PC-9 (cell line): ENCODE data around the gene COX8A. TPM values are rescaled to one million over a fixed set of nuclear protein-coding genes. Genes with fewer than 3 reads are reported as not detected.
A peak's percentile ranks its signal among the peaks of the same experiment; 100 is the strongest.

Experiments used
- BruUV-seq: library from RNA; stranded (reverse); fragments of 400-500 nt; replicated peaks from 2 replicates; lab custom pipeline; 2021; lab: Mats Ljungman, UMichigan
- CTCF ChIA-PET: fragments of 300-600 bp; sonication (Branson Sonifier 250); formaldehyde crosslinking; loops from one replicate; lab custom pipeline; 2022; ENCODE audit warnings: antibody characterized with exemption; lab: Charles Lee
- POLR2A ChIA-PET: fragments of 300-600 bp; sonication (Branson Sonifier 250); formaldehyde crosslinking; loops from one replicate; lab custom pipeline; 2022; ENCODE audit warnings: antibody characterized with exemption; ENCODE audit not compliant: unreplicated experiment; lab: Charles Lee
- DNase-seq, 2 experiments: peaks; one replicate each; pipeline versions ENCODE4 v3.0.0 to v3.0.0-alpha.2; 2015 to 2022; ENCODE audit warnings: mixed read lengths in 1 of 2
- H2AFZ ChIP-seq: fragments of 200-600 bp; sonication (generic); 2 replicates; pipeline ENCODE4 v1.8.1; 2017; ENCODE audit warnings: antibody characterized with exemption
- H3F3A ChIP-seq: fragments of 200-600 bp; sonication (generic); 2 replicates; pipeline ENCODE4 v1.8.1; 2017; ENCODE audit warnings: antibody characterized with exemption, mild to moderate bottlenecking, low read depth; ENCODE audit not compliant: insufficient read depth
- H3K27ac ChIP-seq: fragments of 200-600 bp; sonication (generic); 2 replicates; pipeline ENCODE4 v1.6.1; 2016; ENCODE audit warnings: mixed run types
- H3K27me3 ChIP-seq: fragments of 200-600 bp; sonication (generic); 2 replicates; pipeline ENCODE4 v1.6.1; 2016; ENCODE audit warnings: low read depth, mixed run types; ENCODE audit not compliant: insufficient read depth
- H3K36me3 ChIP-seq: fragments of 200-600 bp; sonication (generic); 2 replicates; pipeline ENCODE4 v1.6.1; 2016; ENCODE audit warnings: low read depth, mixed run types
- H3K4me1 ChIP-seq: fragments of 200-600 bp; sonication (generic); replicated peaks from 2 replicates; pipeline ENCODE4 v1.6.1; 2016; ENCODE audit warnings: mixed run types; ENCODE audit not compliant: insufficient read depth
- H3K4me2 ChIP-seq: fragments of 200-600 bp; sonication (generic); 2 replicates; pipeline ENCODE4 v1.6.1; 2017; ENCODE audit warnings: mixed run types
- H3K4me3 ChIP-seq: fragments of 200-600 bp; sonication (generic); 2 replicates; pipeline ENCODE4 v1.6.1; 2016; ENCODE audit warnings: mixed run types
- H3K79me2 ChIP-seq: fragments of 200-600 bp; sonication (generic); 2 replicates; pipeline ENCODE4 v1.6.1; 2017; ENCODE audit warnings: low read depth, mixed run types
- H3K9me2 ChIP-seq: fragments of 200-600 bp; sonication (generic); 2 replicates; pipeline ENCODE4 v1.8.1; 2017; ENCODE audit warnings: mild to moderate bottlenecking; ENCODE audit not compliant: insufficient read depth
- H3K9me3 ChIP-seq: fragments of 200-600 bp; sonication (generic); 2 replicates; pipeline ENCODE4 v1.8.1; 2016; ENCODE audit warnings: low read depth; ENCODE audit not compliant: insufficient read depth
- H4K20me1 ChIP-seq: fragments of 200-600 bp; sonication (generic); 2 replicates; pipeline ENCODE4 v1.8.1; 2017; ENCODE audit not compliant: insufficient read depth
- EZH2 ChIP-seq: fragments of 200-600 bp; sonication (generic); IDR thresholded peaks from 2 replicates; pipeline ENCODE4 v1.8.0; 2017; ENCODE audit warnings: antibody characterized with exemption, low read depth
- intact Hi-C: fragments of 100-400 bp; cut with micrococcal nuclease; formaldehyde crosslinking; loops from one replicate; pipeline ENCODE4 v1.10.0; 2022; ENCODE audit not compliant: unreplicated experiment
- total RNA-seq: library from RNA; stranded (reverse); gene quantifications from 2 replicates; pipeline ENCODE4 v1.2.3, GENCODE V29; 2021
- TF ChIP-seq, protein P1 (sequence below): fragments of 200-600 bp; sonication (generic); conservative IDR thresholded peaks from 2 replicates; pipeline ENCODE4 v1.6.1; 2017; ENCODE audit warnings: mixed run types, antibody characterized with exemption, mild to moderate bottlenecking, moderate library complexity

COX8A gene
- total RNA-seq, 1 experiment from 2014 or later: 547 TPM

DNA sequence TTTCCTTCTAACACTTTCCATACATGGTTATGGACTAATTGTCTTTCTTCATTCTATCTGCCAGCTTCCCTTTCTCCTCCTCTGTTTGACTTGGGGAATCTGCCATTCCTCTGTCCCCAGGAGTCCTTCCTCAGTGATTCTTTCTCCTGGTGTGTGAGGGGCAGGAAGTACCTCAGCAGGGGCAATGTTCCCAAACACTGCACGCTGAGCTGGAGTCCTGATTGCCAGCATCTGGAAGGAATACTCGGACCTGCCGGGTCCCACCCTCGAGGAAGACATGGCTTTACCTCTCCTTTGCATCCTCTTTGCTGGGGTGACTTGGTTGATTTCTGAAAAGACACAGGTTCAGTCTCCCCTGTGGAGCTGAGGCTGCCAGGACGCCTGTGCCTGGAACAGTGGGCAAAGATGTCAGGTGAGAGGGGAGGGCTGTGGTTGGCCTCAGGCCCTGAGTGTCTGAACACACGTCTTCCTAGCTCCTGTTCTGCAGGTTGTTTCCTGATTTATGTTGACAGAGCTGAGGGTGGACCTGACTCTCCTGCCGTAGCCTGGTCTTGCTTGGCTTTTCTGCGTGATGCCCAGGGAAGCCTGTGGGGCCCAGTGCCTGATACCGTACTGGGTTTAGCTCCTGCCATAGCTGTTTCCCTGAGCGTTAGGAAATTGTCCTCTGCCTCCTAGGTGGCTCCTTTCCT lies 4.3 kb downstream of the COX8A start:
- intact Hi-C loops: loop anchor here (10.0 kb wide), 1 partner anchor 326 kb away; the partner anchor contains the start of genes CATSPERZ and ESRRA
- Histone ChIP-seq H3K36me3 (peaks cover 4% of the 10 kb centered on the region; the same call in 1 of the 2 replicates), H3F3A (peaks cover 9% of the 10 kb centered on the region), H3K4me2 (no peak overlapping the region), H3K27ac (no peak overlapping the region), H3K9me3 (no peaks in the 10 kb centered on the region), H3K27me3 (no peaks in the 10 kb centered on the region), H3K79me2 (peaks cover 44% of the 10 kb centered on the region), H4K20me1 (peaks cover 11% of the 10 kb centered on the region), H3K9me2 (no peaks in the 10 kb centered on the region), H2AFZ (no peak overlapping the region), H3K4me3 (no peak overlapping the region), H3K4me1 (peaks cover 13% of the 10 kb centered on the region)
- POLR2A ChIA-PET: interaction anchor here (0.7 kb wide), 1 partner anchor 106 kb away, joined by 3 read pairs; no protein-coding TSS in a partner anchor
- DNase-seq: no peak
- TF ChIP-seq, protein P1, sequence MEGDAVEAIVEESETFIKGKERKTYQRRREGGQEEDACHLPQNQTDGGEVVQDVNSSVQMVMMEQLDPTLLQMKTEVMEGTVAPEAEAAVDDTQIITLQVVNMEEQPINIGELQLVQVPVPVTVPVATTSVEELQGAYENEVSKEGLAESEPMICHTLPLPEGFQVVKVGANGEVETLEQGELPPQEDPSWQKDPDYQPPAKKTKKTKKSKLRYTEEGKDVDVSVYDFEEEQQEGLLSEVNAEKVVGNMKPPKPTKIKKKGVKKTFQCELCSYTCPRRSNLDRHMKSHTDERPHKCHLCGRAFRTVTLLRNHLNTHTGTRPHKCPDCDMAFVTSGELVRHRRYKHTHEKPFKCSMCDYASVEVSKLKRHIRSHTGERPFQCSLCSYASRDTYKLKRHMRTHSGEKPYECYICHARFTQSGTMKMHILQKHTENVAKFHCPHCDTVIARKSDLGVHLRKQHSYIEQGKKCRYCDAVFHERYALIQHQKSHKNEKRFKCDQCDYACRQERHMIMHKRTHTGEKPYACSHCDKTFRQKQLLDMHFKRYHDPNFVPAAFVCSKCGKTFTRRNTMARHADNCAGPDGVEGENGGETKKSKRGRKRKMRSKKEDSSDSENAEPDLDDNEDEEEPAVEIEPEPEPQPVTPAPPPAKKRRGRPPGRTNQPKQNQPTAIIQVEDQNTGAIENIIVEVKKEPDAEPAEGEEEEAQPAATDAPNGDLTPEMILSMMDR: no peak
- no peak for TF ChIP-seq EZH2
- CTCF ChIA-PET: no interaction called here
- BruUV-seq: no TSS peak

DNA sequence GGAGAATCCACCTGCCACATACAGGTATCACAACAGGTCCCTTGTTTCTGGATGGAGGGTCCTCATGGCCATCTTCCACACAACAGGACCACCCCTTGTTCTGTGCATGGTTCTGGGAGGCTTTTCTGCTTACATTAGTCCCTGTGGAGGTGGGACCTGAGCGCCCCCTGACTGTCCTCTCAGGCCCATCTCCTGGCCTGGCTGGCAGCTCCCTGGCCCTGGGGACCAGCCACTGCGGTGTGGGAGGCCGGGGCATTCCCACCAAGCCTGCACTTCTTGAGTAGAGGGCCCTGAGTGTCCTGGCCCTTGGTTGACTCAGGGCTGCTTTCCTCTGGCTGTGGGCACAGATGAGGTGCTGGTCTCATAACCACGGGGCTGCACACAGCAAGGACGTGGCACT lies 5.0 kb downstream of the COX8A start:
- Histone ChIP-seq H4K20me1 (peaks cover 11% of the 10 kb centered on the region), H3K9me3 (no peaks in the 10 kb centered on the region), H3K36me3 (peaks cover 4% of the 10 kb centered on the region; the same call in 1 of the 2 replicates), H3K27me3 (no peaks in the 10 kb centered on the region), H3F3A (peaks cover 9% of the 10 kb centered on the region), H3K4me2 (no peak overlapping the region), H3K4me3 (no peak overlapping the region), H3K4me1 (peaks cover 13% of the 10 kb centered on the region), H3K27ac (no peak overlapping the region), H3K79me2 (peaks cover 44% of the 10 kb centered on the region), H2AFZ (no peak overlapping the region), H3K9me2 (no peaks in the 10 kb centered on the region)
- CTCF ChIA-PET: interaction anchor here (0.7 kb wide), 1 partner anchor 79 kb away, joined by 3 read pairs; no protein-coding TSS in a partner anchor
- POLR2A ChIA-PET: interaction anchor here (0.7 kb wide), 1 partner anchor 107 kb away, joined by 3 read pairs; no protein-coding TSS in a partner anchor
- TF ChIP-seq, protein P1: no peak
- DNase-seq: no peak
- intact Hi-C loops: loop anchor here (10.0 kb wide), 1 partner anchor 325 kb away; the partner anchor contains the start of genes CATSPERZ and ESRRA
- no TSS peak for BruUV-seq

DNA sequence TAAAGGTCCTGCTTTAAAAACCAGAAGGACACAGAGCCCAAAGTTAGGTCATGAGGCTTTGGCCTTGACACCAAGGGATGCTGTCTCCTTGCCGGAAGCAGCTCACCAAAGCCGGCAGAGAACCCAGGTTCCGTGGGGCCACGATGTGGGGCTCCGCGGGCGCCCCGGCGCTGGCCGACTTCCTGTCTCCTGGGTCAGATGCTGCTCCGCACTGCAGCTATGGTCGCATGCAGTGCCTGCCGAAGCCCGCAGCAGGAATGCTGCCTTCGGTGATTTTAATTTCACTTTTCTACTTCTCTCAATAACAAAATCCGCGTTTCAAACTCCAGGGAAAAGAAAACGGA lies 11.4 kb downstream of the COX8A start:
- H3K9me3 ChIP-seq: no peaks in the 10 kb centered on the region
- H4K20me1 ChIP-seq: peaks cover 22% of the 10 kb centered on the region
- peaks cover 19% of the 10 kb centered on the region; the same call in 1 of the 2 replicates for H3K36me3 ChIP-seq
- peak overlapping the region; percentile 72 for H3K4me3 ChIP-seq
- CTCF ChIA-PET: no interaction called here
- BruUV-seq: TSS peak; percentile 72
- TF ChIP-seq EZH2: no peak
- TF ChIP-seq, protein P1: no peak
- POLR2A ChIA-PET: no interaction called here
- H2AFZ ChIP-seq: peak overlapping the region; percentile 78
- H3K4me2 ChIP-seq: peak overlapping the region; percentile 89
- DNase-seq: no peak
- intact Hi-C loops: no loop called here
- H3F3A ChIP-seq: peaks cover 26% of the 10 kb centered on the region
- peaks cover 36% of the 10 kb centered on the region for H3K79me2 ChIP-seq
- no peaks in the 10 kb centered on the region for H3K27me3 ChIP-seq
- H3K9me2 ChIP-seq: no peaks in the 10 kb centered on the region
- peaks cover 23% of the 10 kb centered on the region for H3K4me1 ChIP-seq
- peak overlapping the region; percentile 18 for H3K27ac ChIP-seq
